VCaP (cell line): Measurements from ENCODE around the gene SH3PXD2B.

Source experiments
- H3K27ac ChIP-seq: fragments of 450-650 bp; 2 replicates; pipeline ENCODE4 v1.5.1; 2017
- TF ChIP-seq, protein P1 (sequence below): fragments of 450-650 bp; conservative IDR thresholded peaks from 2 replicates; pipeline ENCODE4 v1.5.1; 2017; ENCODE audit warnings: mild to moderate bottlenecking, moderate library complexity

SH3PXD2B gene

DNA sequence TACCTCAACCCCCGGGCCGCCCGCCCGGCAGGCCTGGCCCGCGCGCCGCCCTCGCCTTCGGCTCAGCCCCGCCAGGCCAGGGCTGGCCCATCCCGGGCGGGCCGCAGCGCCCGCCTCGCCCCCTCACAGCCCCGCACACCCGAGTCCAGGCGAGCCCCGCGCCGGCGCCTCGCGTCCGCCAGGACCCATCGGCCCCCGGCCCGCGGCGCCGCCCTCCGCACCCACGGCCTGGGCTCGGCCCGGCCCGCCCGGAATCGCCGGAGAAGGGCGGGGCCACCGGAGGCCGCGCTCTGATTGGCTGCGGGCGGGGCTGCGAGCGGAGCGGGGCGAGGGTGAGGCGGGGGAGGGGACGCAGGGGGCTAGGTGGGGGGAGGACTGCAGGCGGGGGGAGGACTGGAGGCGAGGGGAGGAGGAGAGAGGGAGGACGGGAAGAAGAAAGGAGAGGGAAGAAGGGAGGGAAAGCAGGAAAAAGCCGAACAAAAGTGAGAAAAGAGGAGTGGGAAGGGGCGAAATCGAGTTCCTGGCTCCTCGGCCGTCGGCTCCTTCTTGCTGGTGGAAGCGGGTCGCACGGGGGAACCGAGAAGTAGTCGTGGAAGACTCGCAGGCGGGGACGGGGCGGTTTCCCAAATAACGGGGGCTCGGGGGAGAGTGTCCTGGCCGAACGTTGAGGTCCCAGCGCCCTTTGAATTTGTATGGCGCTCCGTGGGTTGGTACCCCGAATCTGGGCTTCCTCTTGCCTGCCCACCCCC is 170.3 kb downstream of the SH3PXD2B start:
- TF ChIP-seq, protein P1, sequence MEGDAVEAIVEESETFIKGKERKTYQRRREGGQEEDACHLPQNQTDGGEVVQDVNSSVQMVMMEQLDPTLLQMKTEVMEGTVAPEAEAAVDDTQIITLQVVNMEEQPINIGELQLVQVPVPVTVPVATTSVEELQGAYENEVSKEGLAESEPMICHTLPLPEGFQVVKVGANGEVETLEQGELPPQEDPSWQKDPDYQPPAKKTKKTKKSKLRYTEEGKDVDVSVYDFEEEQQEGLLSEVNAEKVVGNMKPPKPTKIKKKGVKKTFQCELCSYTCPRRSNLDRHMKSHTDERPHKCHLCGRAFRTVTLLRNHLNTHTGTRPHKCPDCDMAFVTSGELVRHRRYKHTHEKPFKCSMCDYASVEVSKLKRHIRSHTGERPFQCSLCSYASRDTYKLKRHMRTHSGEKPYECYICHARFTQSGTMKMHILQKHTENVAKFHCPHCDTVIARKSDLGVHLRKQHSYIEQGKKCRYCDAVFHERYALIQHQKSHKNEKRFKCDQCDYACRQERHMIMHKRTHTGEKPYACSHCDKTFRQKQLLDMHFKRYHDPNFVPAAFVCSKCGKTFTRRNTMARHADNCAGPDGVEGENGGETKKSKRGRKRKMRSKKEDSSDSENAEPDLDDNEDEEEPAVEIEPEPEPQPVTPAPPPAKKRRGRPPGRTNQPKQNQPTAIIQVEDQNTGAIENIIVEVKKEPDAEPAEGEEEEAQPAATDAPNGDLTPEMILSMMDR: no peak
- H3K27ac ChIP-seq: peak overlapping the region; percentile 88

DNA sequence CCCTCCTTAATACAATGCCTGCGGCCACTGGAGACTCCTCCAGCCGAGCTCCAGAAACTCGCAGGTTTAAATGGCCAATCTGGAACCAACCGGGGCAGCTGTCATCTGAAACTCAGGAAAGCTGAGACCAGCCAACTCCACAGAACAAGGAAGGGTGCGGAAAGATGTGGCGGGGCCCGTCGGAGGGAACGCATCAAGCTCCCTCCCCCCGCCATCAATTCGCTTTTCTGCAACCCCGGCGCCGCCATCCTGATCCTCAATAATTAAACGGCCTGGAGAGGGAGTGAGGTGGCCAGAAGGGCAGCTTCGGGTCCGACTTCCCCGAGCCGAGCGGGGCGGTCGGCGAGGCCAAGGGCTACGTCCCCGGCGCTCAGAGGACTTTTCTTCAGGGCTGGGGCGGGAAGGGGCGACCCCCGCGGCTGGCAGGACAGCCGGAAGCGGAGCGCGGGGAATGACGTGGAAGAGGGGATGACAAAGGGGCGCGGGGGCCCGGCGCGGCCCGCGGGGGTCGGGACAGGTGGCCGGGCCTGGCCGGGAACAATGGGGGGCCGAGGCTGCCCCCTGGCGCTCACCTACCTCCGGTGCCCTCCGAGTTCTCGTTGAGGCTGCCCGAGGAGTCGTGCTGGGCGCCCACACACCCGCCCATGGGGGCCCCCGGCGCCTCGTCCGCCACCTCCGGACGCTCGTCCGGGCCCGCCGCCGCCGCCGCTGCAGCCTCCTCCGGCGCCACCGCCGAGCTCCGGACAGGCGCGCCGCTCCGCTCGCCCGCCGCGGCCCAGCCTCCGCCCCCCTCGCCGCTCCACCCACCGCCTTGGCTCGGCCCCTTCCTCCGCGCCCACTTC is 171.1 kb downstream of the SH3PXD2B start, which contains the start of gene UBTD2:
UBTD2 (minus strand) TSS at position 745 of the 842 bp plus-strand sequence; CDS start at position 646, 99 bp downstream.
- peak within 1 kb of the TSS; percentile 88 for H3K27ac ChIP-seq
- TF ChIP-seq, protein P1: peak; percentile 75

DNA sequence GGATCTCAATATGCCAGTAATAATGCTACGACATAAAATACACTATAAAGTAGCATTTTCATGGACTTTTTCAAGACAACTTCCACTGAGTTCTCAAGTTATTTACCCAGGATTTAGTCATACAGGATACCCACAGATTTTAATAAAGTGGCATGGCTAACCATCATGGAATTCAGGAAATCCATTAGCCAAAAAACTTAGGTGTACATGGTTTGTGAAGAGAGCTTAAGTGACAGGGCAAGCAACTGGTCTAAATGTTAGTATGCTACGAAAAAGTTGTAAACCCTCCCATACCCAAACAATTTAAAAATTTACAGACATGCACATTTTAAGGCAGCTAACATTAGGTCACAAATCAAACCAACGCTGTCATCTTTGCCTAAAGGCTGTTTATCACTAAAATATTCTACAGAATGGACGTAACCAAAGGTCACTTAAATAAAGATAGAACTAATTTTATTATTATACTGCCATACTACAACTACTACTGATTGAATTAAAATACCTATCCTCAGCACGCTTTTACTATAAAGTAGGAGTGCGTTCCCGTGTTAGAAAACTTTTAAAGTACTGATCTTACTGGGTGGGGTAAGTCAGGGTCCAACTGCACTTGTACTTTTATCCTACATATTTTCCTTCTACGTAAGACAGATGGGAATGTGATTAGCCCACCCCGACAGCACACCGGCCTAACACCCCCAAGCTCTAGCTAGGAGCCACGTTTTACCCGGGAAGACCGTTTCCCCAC is 171.9 kb downstream of the SH3PXD2B start:
- TF ChIP-seq, protein P1: no peak
- peak overlapping the region; percentile 88 for H3K27ac ChIP-seq

DNA sequence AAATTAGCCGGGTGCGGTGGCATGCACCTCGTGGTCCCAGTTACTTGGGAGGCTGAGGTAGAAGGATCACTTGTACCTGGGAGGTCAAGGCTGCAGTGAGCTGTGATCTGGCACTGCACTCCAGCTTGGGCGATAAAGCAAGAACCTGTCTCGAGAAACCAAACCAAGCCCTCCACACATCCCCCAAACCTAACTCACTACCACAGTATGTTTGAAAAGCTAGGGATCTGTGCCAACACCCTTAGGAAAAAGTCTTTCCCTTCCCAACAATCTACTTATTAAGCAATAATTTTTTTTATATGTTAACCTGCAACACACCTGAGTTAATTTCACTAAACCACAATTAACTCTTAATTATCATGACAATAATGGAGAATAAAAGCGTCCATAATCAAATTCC is 173.0 kb downstream of the SH3PXD2B start:
- H3K27ac ChIP-seq: no peak overlapping the region
- TF ChIP-seq, protein P1: no peak

DNA sequence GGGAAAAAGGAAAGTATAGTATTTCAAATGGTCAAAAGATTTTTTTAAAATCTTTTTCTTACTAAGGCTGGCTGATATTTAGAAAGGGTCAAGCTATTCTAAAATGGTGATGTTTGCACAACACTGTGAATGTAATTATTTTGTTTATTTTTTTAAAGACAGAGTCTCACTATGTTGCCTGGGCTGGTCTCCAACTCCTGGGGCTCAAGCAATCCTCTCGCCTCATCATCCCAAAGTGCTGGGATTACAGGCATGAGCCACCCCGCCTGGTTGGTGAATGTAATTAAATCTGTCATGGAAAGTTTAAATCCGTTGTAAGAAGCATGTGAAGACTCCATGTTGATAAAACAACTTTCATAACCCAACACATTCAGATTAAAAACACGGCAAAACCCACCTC is 173.4 kb downstream of the SH3PXD2B start:
- no peak overlapping the region for H3K27ac ChIP-seq
- TF ChIP-seq, protein P1: no peak

DNA sequence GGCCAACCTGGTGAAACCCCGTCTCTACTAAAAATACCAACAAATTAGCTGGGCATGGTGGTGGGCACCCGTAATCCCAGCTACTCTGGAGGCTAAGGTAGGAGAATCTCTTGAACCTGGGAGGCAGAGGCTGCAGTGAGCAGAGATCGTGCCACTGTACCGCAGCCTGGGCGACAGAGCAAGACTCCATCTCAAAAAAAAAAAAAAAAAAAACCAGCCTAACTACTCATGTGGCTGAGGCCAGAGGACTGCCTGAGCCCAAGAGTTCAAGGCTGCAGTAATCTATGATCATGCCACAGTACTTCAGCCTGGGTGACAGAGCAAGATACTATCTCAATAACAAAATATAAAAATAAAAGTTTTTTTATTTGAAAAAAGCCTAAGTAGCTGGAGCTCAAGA is 174.0 kb downstream of the SH3PXD2B start:
- TF ChIP-seq, protein P1: no peak
- H3K27ac ChIP-seq: no peak overlapping the region

DNA sequence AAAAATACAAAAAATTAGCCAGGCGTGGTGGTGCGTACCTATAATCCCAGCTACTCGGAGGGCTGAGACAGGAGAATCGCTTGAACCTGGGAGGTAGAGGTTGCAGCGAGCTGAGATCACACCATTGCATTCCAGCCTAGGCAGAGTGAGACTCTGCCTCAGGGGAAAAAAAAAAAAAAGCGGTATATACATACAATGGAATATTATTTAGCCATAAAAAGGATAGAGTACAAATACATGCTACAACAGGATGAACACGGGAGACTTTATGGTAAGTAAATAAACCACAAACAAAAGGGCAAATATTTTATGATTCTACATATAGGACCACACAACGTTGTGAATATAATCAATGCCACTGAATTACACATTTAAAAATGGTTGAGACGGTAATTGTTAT is 176.0 kb downstream of the SH3PXD2B start:
- H3K27ac ChIP-seq: no peak overlapping the region
- TF ChIP-seq, protein P1: no peak
